K562 (cell line): Measurements from ENCODE around the gene ACOT7. TPM values are rescaled to one million over a fixed set of nuclear protein-coding genes. Genes with fewer than 3 reads are reported as not detected.

Experiments
- CBX1 ChIP-seq: sonication (generic); IDR thresholded peaks from 2 replicates; pipeline ENCODE4 v1.6.1; 2016; ENCODE audit warnings: antibody characterized with exemption, low read depth, mild to moderate bottlenecking
- EP300 ChIP-seq: IDR thresholded peaks from 2 replicates; pipeline ENCODE4 v1.6.1; 2012; ENCODE audit warnings: low read length, improper control_type of control experiment
- FOXP4 ChIP-seq: sonication (generic); formaldehyde crosslinking; IDR thresholded peaks from 2 replicates; pipeline ENCODE4 v1.8.0; 2022; ENCODE audit warnings: mild to moderate bottlenecking, missing genetic modification reagents, borderline replicate concordance
- HOXB6 ChIP-seq: fragments of 250-450 bp; sonication (Bioruptor Pico); IDR thresholded peaks from 2 replicates; pipeline ENCODE4 v1.5.1; 2022; ENCODE audit warnings: mild to moderate bottlenecking, borderline replicate concordance
- MGA ChIP-seq: fragments of 450-650 bp; IDR thresholded peaks from 2 replicates; pipeline ENCODE4 v1.6.1; 2016; ENCODE audit warnings: mild to moderate bottlenecking, moderate library complexity
- NR2C2 ChIP-seq, 2 experiments: fragments of 200-800 bp in 1 of 2; sonication (Bioruptor generic) in 1 of 2; sonication (generic) in 1 of 2; formaldehyde crosslinking in 1 of 2; IDR thresholded peaks; 2 replicates each; pipeline versions ENCODE4 v1.6.1 to v1.8.0; 2016 to 2022; ENCODE audit warnings: mild to moderate bottlenecking in 1 of 2, missing compliant biosample characterization in 1 of 2, missing genetic modification characterization in 1 of 2, missing genetic modification reagents in 1 of 2
- PHF8 ChIP-seq: fragments of 200-600 bp; sonication (generic); IDR thresholded peaks from 2 replicates; pipeline ENCODE4 v1.6.1; 2012; ENCODE audit warnings: mixed run types, mild to moderate bottlenecking, inconsistent platforms, low read length, moderate library complexity, borderline replicate concordance
- PRMT5 ChIP-seq: sonication (generic); formaldehyde crosslinking; IDR thresholded peaks from 2 replicates; pipeline ENCODE4 v1.5.0; 2020; ENCODE audit warnings: missing genetic modification reagents
- RBM25 ChIP-seq: fragments of 200-400 bp; formaldehyde crosslinking; IDR thresholded peaks from 2 replicates; pipeline ENCODE4 v1.6.1; 2018; ENCODE audit warnings: low read length, low read depth, moderate library complexity; ENCODE audit not compliant: severe bottlenecking
- YBX1 ChIP-seq: fragments of 450-650 bp; IDR thresholded peaks from 2 replicates; pipeline ENCODE4 v1.7.1; 2016; ENCODE audit warnings: mild to moderate bottlenecking
- ZNF146 ChIP-seq: IDR thresholded peaks from one replicate; pipeline ENCODE4 v1.6.1; 2018; ENCODE audit warnings: missing compliant biosample characterization; ENCODE audit not compliant: unreplicated experiment
- ZNF740 ChIP-seq, 3 experiments: fragments of 200-800 bp in 1 of 3; sonication (Bioruptor generic) in 1 of 3; sonication (generic) in 1 of 3; formaldehyde crosslinking in 1 of 3; IDR thresholded peaks; 2 replicates each; pipeline versions ENCODE4 v1.6.1 to v1.8.0; 2016 to 2022; ENCODE audit warnings: mild to moderate bottlenecking in 2 of 3, missing compliant biosample characterization in 2 of 3, missing genetic modification characterization in 2 of 3, missing genetic modification reagents in 1 of 3
- polyA plus RNA-seq, 8 experiments: library from polyadenylated mRNA; depleted of rRNA in 4 of 8; stranded (reverse) in 5 of 8; unstranded in 3 of 8; fragments of >200 nt; fragmentation: Nextera tagmentation in 2 of 8; fragmentation: Illumina TruSeq in 1 of 8; extraction: Ambion mirVana in 2 of 8; extraction: Trizol in 1 of 8; gene quantifications; 2 replicates each; pipeline versions ENCODE4 v1.2.1 to v1.2.3, GENCODE V29; 2011 to 2014; ENCODE audit warnings: inconsistent platforms in 1 of 8, missing spikeins in 1 of 8
- total RNA-seq, 7 experiments: library from RNA; depleted of rRNA in 6 of 7; stranded (reverse); fragments of >200 nt in 6 of 7; fragmentation: Illumina TruSeq in 2 of 7; extraction: Trizol in 2 of 7; gene quantifications; 2 replicates each; pipeline versions ENCODE4 v1.2.1 to v1.2.3, GENCODE V29; 2011 to 2021; ENCODE audit warnings: low replicate concordance in 1 of 7

Gene ACOT7
- total and polyA plus RNA-seq, 9 of the 15 experiments (the other 6 are each of a cell fraction or from before 2014, with no cell fraction given) = 7.0 to 92.6 (median 37.2) TPM

GRCh38 chr1:6378096-6378746 is 15.3 kb downstream of the ACOT7 start (continued):
- TF ChIP-seq NR2C2 (CRISPR knock-in tag; IDR thresholded peaks at IDR 0.05) (no peak), NR2C2 (tag; IDR thresholded peaks at IDR 0.05) (no peak), FOXP4 (CRISPR knock-in tag) (0 out of 2 replicates have a peak, but pooled peaks have one; percentile 34), ZNF740 (CRISPR knock-in tag; IDR thresholded peaks at IDR 0.05) (peak; percentile 71; the same call in 1 of the 2 replicates), ZNF740 (tag; IDR thresholded peaks at IDR 0.05) (no peak), ZNF146 (no peak), PHF8 (no peak), MGA (no peak), PRMT5 (CRISPR knock-in tag) (no peak), EP300 (no peak), CBX1 (no peak), YBX1 (no peak), HOXB6 (CRISPR knock-in tag) (no peak), RBM25 (no peak)
